ENCODE measurements around the gene DHRS2.

DNA sequence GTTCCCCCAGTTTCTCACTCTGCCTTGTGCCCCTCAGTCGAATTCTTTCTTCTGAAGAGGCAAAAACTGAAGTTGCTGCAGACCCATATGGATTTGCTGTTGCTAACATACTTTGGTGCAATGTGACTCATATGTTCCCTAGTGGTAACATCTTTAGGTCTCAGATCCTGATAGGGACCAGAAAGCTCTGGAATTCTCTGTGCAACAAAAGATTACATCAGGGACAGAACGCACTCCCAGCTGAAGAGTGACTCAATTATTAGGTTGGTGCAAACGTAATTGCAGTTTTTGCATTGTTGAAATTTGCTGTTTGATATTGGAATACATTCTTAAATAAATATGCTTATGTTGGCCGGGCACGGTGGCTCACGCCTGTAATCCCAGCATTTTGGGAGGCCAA, 8.2 kb upstream of the DHRS2 start:
- TF ChIP-seq, protein P1, sequence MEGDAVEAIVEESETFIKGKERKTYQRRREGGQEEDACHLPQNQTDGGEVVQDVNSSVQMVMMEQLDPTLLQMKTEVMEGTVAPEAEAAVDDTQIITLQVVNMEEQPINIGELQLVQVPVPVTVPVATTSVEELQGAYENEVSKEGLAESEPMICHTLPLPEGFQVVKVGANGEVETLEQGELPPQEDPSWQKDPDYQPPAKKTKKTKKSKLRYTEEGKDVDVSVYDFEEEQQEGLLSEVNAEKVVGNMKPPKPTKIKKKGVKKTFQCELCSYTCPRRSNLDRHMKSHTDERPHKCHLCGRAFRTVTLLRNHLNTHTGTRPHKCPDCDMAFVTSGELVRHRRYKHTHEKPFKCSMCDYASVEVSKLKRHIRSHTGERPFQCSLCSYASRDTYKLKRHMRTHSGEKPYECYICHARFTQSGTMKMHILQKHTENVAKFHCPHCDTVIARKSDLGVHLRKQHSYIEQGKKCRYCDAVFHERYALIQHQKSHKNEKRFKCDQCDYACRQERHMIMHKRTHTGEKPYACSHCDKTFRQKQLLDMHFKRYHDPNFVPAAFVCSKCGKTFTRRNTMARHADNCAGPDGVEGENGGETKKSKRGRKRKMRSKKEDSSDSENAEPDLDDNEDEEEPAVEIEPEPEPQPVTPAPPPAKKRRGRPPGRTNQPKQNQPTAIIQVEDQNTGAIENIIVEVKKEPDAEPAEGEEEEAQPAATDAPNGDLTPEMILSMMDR (conservative IDR thresholded peaks at IDR 0.05; ENCODE audit: low read length): no peak
- TF ChIP-seq EZH2phosphoT487 (IDR thresholded peaks at IDR 0.05; ENCODE audit: borderline replicate concordance, low read depth, low read length): no peak

Data from OCI-LY7 (cell line).